ENCODE results near the gene ZNF618.

Gene ZNF618

GRCh38 chr9:114004221-114004716 is 128.2 kb downstream of the ZNF618 start:
- DNase-seq, result no peak

- DNase-seq, result no peak
Measured at GRCh38 chr9:114005371-114006154, 129.5 kb downstream of the ZNF618 start.

GRCh38 chr9:114006155-114006550 is 130.0 kb downstream of the ZNF618 start:
- DNase-seq, result no peak

GRCh38 chr9:114006931-114007691 is 131.0 kb downstream of the ZNF618 start:
- no peak for DNase-seq

GRCh38 chr9:114007991-114008666 is 132.0 kb downstream of the ZNF618 start:
- no peak for DNase-seq

- DNase-seq, result no peak
Measured at GRCh38 chr9:114008667-114009410, 132.7 kb downstream of the ZNF618 start.

- DNase-seq, result no peak
Measured at GRCh38 chr9:114011313-114011712, 135.2 kb downstream of the ZNF618 start.

- DNase-seq, result no peak
Measured at GRCh38 chr9:114012126-114012525, 136.0 kb downstream of the ZNF618 start.

- DNase-seq, result no peak
Measured at GRCh38 chr9:114014044-114014443, 137.9 kb downstream of the ZNF618 start.

GRCh38 chr9:114015607-114016006 is 139.5 kb downstream of the ZNF618 start:
- no peak for DNase-seq

GRCh38 chr9:114016101-114016500 is 140.0 kb downstream of the ZNF618 start:
- DNase-seq, result no peak

- DNase-seq, result no peak
Measured at GRCh38 chr9:114016629-114017423, 140.7 kb downstream of the ZNF618 start.

- DNase-seq, result no peak
Measured at GRCh38 chr9:114017741-114018715, 141.9 kb downstream of the ZNF618 start.

- no peak for DNase-seq
Measured at GRCh38 chr9:114021578-114021977, 145.5 kb downstream of the ZNF618 start.

GRCh38 chr9:114023961-114024360 is 147.9 kb downstream of the ZNF618 start:
- DNase-seq, result no peak

GRCh38 chr9:114025196-114025753 is 149.2 kb downstream of the ZNF618 start:
- no peak for DNase-seq

- no peak for DNase-seq
Measured at GRCh38 chr9:114025760-114026159, 149.7 kb downstream of the ZNF618 start.

GRCh38 chr9:114026335-114026734 is 150.2 kb downstream of the ZNF618 start:
- DNase-seq, result no peak

GRCh38 chr9:114027159-114027862 is 151.2 kb downstream of the ZNF618 start:
- no peak for DNase-seq
